ENCODE results near the gene FOXE3.

The FOXE3 gene

DNA sequence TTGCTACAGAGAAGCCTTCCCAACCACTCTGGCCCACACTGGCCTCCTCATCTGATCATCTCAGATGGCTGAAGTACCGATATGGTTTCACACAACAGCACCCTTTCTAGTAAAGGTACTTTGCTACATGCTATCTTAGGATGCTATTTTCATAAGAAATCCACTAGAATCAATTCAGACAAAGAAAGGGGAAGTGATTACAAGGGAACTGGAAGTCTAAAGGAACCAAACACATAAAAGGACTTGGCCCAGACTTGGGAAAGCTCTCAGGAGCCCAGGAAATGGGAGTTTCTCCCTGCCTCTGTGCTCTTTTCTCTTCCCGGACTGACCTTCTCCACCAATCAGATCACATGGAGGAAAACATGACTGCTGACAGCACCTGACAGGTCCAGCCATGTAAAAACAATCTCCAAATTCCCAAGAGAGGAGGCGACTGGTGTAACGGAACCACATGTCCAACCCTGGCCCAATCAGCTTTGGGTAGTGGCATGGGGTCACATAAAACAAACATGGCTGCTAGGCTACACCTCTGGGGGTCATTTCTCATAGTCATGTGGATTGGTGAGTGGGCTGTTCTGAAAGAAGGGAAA lies 12.7 kb upstream of the FOXE3 start:
- TF ChIP-seq, protein P1, sequence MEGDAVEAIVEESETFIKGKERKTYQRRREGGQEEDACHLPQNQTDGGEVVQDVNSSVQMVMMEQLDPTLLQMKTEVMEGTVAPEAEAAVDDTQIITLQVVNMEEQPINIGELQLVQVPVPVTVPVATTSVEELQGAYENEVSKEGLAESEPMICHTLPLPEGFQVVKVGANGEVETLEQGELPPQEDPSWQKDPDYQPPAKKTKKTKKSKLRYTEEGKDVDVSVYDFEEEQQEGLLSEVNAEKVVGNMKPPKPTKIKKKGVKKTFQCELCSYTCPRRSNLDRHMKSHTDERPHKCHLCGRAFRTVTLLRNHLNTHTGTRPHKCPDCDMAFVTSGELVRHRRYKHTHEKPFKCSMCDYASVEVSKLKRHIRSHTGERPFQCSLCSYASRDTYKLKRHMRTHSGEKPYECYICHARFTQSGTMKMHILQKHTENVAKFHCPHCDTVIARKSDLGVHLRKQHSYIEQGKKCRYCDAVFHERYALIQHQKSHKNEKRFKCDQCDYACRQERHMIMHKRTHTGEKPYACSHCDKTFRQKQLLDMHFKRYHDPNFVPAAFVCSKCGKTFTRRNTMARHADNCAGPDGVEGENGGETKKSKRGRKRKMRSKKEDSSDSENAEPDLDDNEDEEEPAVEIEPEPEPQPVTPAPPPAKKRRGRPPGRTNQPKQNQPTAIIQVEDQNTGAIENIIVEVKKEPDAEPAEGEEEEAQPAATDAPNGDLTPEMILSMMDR (IDR thresholded peaks at IDR 0.05), result no peak
- TF ChIP-seq ZFX (IDR thresholded peaks at IDR 0.05; ENCODE audit: borderline replicate concordance), result no peak
- H3K27ac ChIP-seq, result no peak overlapping the region

DNA sequence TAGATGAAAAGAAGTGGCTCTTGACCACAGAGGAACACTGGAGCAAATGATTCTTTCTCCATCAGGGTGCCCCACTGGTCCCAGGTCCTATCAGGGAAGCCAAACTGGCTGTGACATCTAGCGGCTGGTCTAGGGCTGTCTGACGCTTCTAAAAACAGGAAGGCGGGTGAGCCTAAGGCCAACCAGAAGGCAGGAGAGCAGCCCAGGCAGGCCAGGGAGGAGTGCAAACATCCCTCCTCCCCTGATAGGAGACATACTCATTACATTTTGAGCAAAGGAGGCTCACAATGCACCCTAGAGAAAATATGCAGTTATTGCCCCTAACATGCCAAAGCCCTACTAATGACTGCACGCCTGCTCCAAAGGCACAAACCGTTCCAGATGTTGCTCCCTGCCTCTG lies 10.4 kb upstream of the FOXE3 start:
- TF ChIP-seq, protein P1 (IDR thresholded peaks at IDR 0.05), result no peak
- TF ChIP-seq ZFX (IDR thresholded peaks at IDR 0.05; ENCODE audit: borderline replicate concordance), result no peak

DNA sequence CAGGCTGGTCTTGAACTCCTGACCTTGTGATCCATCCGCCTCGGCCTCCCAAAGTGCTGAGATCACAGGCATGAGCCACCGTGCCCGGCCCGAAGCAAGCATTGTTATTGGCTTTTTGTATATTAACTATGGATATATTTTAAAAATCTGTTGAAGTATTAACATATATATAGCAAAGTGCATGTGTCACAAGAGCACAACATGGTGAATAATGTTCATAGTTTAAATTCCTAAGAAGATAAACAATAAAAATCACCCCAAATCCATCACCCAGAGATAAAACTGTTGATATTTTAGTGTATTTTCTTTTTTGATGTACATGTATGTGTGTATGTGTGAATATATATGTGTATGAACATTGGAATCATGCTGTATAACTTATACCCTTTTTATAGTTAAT lies 9.1 kb upstream of the FOXE3 start:
- TF ChIP-seq, protein P1 (IDR thresholded peaks at IDR 0.05), result no peak
- no peak for TF ChIP-seq ZFX (IDR thresholded peaks at IDR 0.05; ENCODE audit: borderline replicate concordance)

More for the DNA sequence above, 10.4 kb upstream of the FOXE3 start:
- no peak overlapping the region for H3K27ac ChIP-seq

DNA sequence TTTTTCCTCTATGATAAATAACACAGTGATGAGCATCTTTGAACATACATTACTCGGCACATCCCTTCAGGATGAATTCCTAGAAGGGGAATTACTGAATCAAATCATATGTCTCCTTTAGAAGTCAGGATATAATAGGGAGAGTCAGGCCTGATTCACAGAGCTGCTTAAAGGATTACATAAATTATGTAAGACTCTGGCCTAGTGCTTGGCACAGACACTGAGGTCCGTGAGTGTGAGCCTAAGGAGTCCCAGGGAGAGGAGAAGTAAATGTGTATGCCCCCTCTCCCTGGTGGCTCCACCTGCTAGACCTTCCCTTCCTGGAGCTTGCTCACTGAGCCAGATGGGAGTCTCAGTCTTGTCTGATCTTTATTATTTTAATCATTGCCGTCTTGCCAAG lies 8.6 kb upstream of the FOXE3 start:
- H3K27ac ChIP-seq, result no peak overlapping the region
- no peak for TF ChIP-seq ZFX (IDR thresholded peaks at IDR 0.05; ENCODE audit: borderline replicate concordance)
- TF ChIP-seq, protein P1 (IDR thresholded peaks at IDR 0.05), result no peak

More for the DNA sequence above, 9.1 kb upstream of the FOXE3 start:
- no peak overlapping the region for H3K27ac ChIP-seq

DNA sequence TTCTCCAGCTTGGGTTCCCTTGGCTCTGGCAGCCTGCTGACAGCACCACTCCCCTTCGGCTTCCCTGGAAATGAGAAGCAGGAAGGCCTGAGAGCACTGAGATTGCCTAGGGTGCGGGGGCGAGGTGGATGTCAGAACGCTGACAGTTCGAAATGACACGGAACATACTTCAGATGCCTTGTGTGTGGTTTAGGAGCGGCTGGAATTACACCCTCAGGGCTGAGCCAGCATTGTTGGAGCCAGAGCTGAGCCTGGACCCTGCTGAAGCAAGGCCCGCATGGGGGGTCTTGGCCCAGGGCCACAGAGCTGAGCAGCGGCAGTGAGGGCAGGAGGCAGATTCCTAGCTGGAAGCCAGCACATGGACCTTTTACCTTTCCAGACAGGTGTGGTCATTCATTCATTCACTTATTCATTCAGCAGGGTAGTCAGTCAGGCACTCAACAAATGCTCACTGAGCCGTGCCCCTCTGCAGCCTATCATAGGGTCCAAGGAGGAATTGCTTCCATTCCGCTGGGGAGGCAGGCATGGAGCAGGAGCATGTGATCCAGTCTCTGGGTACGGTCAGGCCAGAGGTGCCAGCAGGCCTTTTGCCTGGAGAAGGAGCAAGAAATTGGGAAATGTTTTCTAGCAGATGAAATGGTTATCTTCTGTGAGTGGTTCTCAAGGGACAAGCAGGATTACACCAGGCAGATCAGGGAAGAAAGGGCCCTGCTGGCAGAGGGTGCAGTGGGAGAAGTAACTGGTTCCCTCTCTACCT lies 6.6 kb upstream of the FOXE3 start:
- H3K27ac ChIP-seq, result no peak overlapping the region
- TF ChIP-seq, protein P1 (IDR thresholded peaks at IDR 0.05), result no peak
- no peak for TF ChIP-seq ZFX (IDR thresholded peaks at IDR 0.05; ENCODE audit: borderline replicate concordance)

- TF ChIP-seq, protein P1 (IDR thresholded peaks at IDR 0.05), result no peak
- no peak for TF ChIP-seq ZFX (IDR thresholded peaks at IDR 0.05; ENCODE audit: borderline replicate concordance)
- no peak overlapping the region for H3K27ac ChIP-seq
These were observed 6.0 kb upstream of the FOXE3 start for GRCh38 chr1:47410068-47410455.

- no peak overlapping the region for H3K27ac ChIP-seq
- TF ChIP-seq, protein P1 (IDR thresholded peaks at IDR 0.05), result no peak
- no peak for TF ChIP-seq ZFX (IDR thresholded peaks at IDR 0.05; ENCODE audit: borderline replicate concordance)
These were observed 4.6 kb upstream of the FOXE3 start for GRCh38 chr1:47411436-47411835.
